HG03457 (cell line): ENCODE measurements around the gene MATN3.

ENCODE experiments used
- ATAC-seq: cut with Tn5 transposase; IDR thresholded peaks from one replicate; pipeline ENCODE4 v1.9.1; 2021; ENCODE audit warnings: moderate number of reproducible peaks; ENCODE audit not compliant: unreplicated experiment

MATN3 gene

GRCh38 chr2:20040489-20041172 is 28.2 kb upstream of the MATN3 start:
- ATAC-seq, result no peak

- no peak for ATAC-seq
These were observed 25.2 kb upstream of the MATN3 start for GRCh38 chr2:20037660-20038059.

- ATAC-seq, result no peak
These were observed 23.6 kb upstream of the MATN3 start for GRCh38 chr2:20035955-20036666.

GRCh38 chr2:20034821-20035220 is 22.4 kb upstream of the MATN3 start:
- ATAC-seq, result no peak

- no peak for ATAC-seq
These were observed 21.8 kb upstream of the MATN3 start for GRCh38 chr2:20034218-20034617.

- no peak for ATAC-seq
These were observed 20.9 kb upstream of the MATN3 start for GRCh38 chr2:20033322-20033721.

- ATAC-seq, result no peak
These were observed 17.8 kb upstream of the MATN3 start for GRCh38 chr2:20030224-20030623.

GRCh38 chr2:20027705-20028434 is 15.4 kb upstream of the MATN3 start:
- no peak for ATAC-seq

GRCh38 chr2:20027260-20027677 is 14.8 kb upstream of the MATN3 start:
- no peak for ATAC-seq

GRCh38 chr2:20025065-20025786 is 12.8 kb upstream of the MATN3 start:
- ATAC-seq, result no peak

- ATAC-seq, result no peak
These were observed 11.2 kb upstream of the MATN3 start for GRCh38 chr2:20023688-20024087.

- no peak for ATAC-seq
These were observed 9.0 kb upstream of the MATN3 start for GRCh38 chr2:20021405-20022009.

GRCh38 chr2:20019747-20020146 is 7.3 kb upstream of the MATN3 start:
- ATAC-seq, result no peak

- no peak for ATAC-seq
These were observed 6.2 kb upstream of the MATN3 start for GRCh38 chr2:20018601-20019152.

- no peak for ATAC-seq
These were observed 3.9 kb upstream of the MATN3 start for GRCh38 chr2:20016346-20016745.

GRCh38 chr2:20015482-20016083 is 3.1 kb upstream of the MATN3 start:
- ATAC-seq, result no peak

GRCh38 chr2:20013126-20013849 is 820 bp upstream of the MATN3 start:
- ATAC-seq, result no peak

GRCh38 chr2:20012032-20012281 is 511 bp downstream of the MATN3 start:
- ATAC-seq, result no peak

- ATAC-seq, result no peak
These were observed 1.0 kb downstream of the MATN3 start for GRCh38 chr2:20011276-20012031.
